GM23338 (cell line): ENCODE measurements around the gene POU5F1. TPM values are rescaled to one million over a fixed set of nuclear protein-coding genes. Genes with fewer than 3 reads are reported as not detected.
A peak's percentile ranks its signal among the peaks of the same experiment; 100 is the strongest.

Experiments
- ATAC-seq: fragments of 200-7000 bp; cut with Tn5 transposase; 3 replicates; pipeline ENCODE4 v1.9.1; 2020
- DNase-seq: peaks from one replicate; pipeline ENCODE4 v3.0.0-alpha.2; 2015; ENCODE audit warnings: low spot score
- H2AFZ ChIP-seq: fragments of 200-600 bp; sonication (generic); 2 replicates; pipeline ENCODE4 v1.8.0; 2016; ENCODE audit warnings: antibody characterized with exemption, mild to moderate bottlenecking, moderate library complexity
- H3F3A ChIP-seq: fragments of 200-600 bp; sonication (generic); replicated peaks from 2 replicates; pipeline ENCODE4 v1.8.0; 2017; ENCODE audit warnings: antibody characterized with exemption, mixed run types, low read depth
- H3K27ac ChIP-seq: fragments of 200-600 bp; sonication (generic); 2 replicates; pipeline ENCODE4 v1.6.1; 2016; ENCODE audit warnings: low read depth
- H3K27me3 ChIP-seq: fragments of 200-600 bp; sonication (generic); 2 replicates; pipeline ENCODE4 v1.8.0; 2016; ENCODE audit warnings: mild to moderate bottlenecking, mixed run types, moderate library complexity; ENCODE audit not compliant: insufficient read depth
- H3K36me3 ChIP-seq: fragments of 200-600 bp; sonication (generic); 2 replicates; pipeline ENCODE4 v1.8.0; 2016; ENCODE audit warnings: mild to moderate bottlenecking; ENCODE audit not compliant: insufficient read depth
- H3K4me1 ChIP-seq: fragments of 200-600 bp; sonication (generic); 2 replicates; pipeline ENCODE4 v1.8.0; 2016; ENCODE audit warnings: mild to moderate bottlenecking, moderate library complexity; ENCODE audit not compliant: insufficient read depth
- H3K4me2 ChIP-seq: fragments of 200-600 bp; sonication (generic); 2 replicates; pipeline ENCODE4 v1.7.1; 2017; ENCODE audit warnings: mixed run types
- H3K4me3 ChIP-seq: fragments of 200-600 bp; sonication (generic); 2 replicates; pipeline ENCODE4 v1.6.1; 2016; ENCODE audit warnings: mixed run types
- H3K79me2 ChIP-seq: fragments of 200-600 bp; sonication (generic); replicated peaks from 2 replicates; pipeline ENCODE4 v1.8.0; 2017; ENCODE audit warnings: mild to moderate bottlenecking; ENCODE audit not compliant: insufficient read depth
- H3K9me2 ChIP-seq: fragments of 200-600 bp; sonication (generic); 2 replicates; pipeline ENCODE4 v1.8.0; 2017; ENCODE audit not compliant: insufficient read depth
- H4K20me1 ChIP-seq: fragments of 200-600 bp; sonication (generic); replicated peaks from 2 replicates; pipeline ENCODE4 v1.8.0; 2017; ENCODE audit warnings: mild to moderate bottlenecking; ENCODE audit not compliant: insufficient read depth
- H3K27ac Mint-ChIP-seq: 2 replicates; pipeline ENCODE4 v1.8.0; 2020; ENCODE audit warnings: inconsistent platforms, mild to moderate bottlenecking, moderate library complexity, mixed read lengths
- H3K27me3 Mint-ChIP-seq: 3 replicates; pipeline ENCODE4 v1.8.0; 2022; ENCODE audit warnings: low read depth, mild to moderate bottlenecking, moderate library complexity, mixed read lengths, inconsistent platforms; ENCODE audit not compliant: insufficient read depth, poor library complexity
- H3K36me3 Mint-ChIP-seq: 3 replicates; pipeline ENCODE4 v1.8.0; 2021; ENCODE audit warnings: low read depth, mild to moderate bottlenecking, inconsistent platforms, moderate library complexity, mixed read lengths
- H3K4me1 Mint-ChIP-seq: 3 replicates; pipeline ENCODE4 v1.8.0; 2020; ENCODE audit warnings: mild to moderate bottlenecking, inconsistent platforms, mixed read lengths
- H3K4me3 Mint-ChIP-seq: 3 replicates; pipeline ENCODE4 v1.8.0; 2021; ENCODE audit warnings: moderate library complexity, mild to moderate bottlenecking, inconsistent platforms, mixed read lengths
- H3K9me3 Mint-ChIP-seq: 3 replicates; pipeline ENCODE4 v1.8.0; 2020; ENCODE audit warnings: moderate library complexity, mild to moderate bottlenecking, inconsistent platforms, mixed read lengths
- CREB1 ChIP-seq: fragments of 250-450 bp; sonication (Bioruptor Pico); IDR thresholded peaks from 2 replicates; pipeline ENCODE4 v1.5.0; 2020; ENCODE audit warnings: low read depth, mild to moderate bottlenecking, moderate library complexity
- EZH2 ChIP-seq: fragments of 200-600 bp; sonication (generic); IDR thresholded peaks from one replicate; pipeline ENCODE4 v1.8.0; 2017; ENCODE audit warnings: antibody characterized with exemption, mild to moderate bottlenecking, low read depth; ENCODE audit not compliant: unreplicated experiment
- NANOG ChIP-seq: IDR thresholded peaks from 2 replicates; pipeline ENCODE4 v1.6.1; 2016; ENCODE audit warnings: antibody characterized with exemption, borderline replicate concordance
- POLR2AphosphoS5 ChIP-seq: IDR thresholded peaks from 2 replicates; pipeline ENCODE4 v1.6.1; 2016; ENCODE audit warnings: antibody characterized with exemption, low read depth
- ZNF114 ChIP-seq: fragments of 250-450 bp; sonication (Bioruptor Pico); IDR thresholded peaks from 2 replicates; pipeline ENCODE4 v1.5.0; 2020; ENCODE audit warnings: mild to moderate bottlenecking, moderate library complexity
- ZNF331 ChIP-seq: fragments of 250-450 bp; sonication (Bioruptor Pico); IDR thresholded peaks from 2 replicates; pipeline ENCODE4 v1.5.0; 2020; ENCODE audit warnings: low read depth, mild to moderate bottlenecking, moderate library complexity
- polyA plus RNA-seq: library from polyadenylated mRNA; unstranded; fragments of >200 nt; fragmentation: Nextera tagmentation; extraction: Ambion mirVana; gene quantifications from 2 replicates; pipeline ENCODE4 v1.2.1, GENCODE V29; 2016
- total RNA-seq: library from RNA; depleted of rRNA; stranded (reverse); fragments of >200 nt; shearing (Covaris generic); gene quantifications from 2 replicates; pipeline ENCODE4 v1.2.3, GENCODE V29; 2014
- TF ChIP-seq, protein P1 (sequence below): fragments of 250-450 bp; sonication (Bioruptor Pico); IDR thresholded peaks from 2 replicates; pipeline ENCODE4 v1.5.0; 2020; ENCODE audit warnings: mild to moderate bottlenecking, moderate library complexity
- TF ChIP-seq, protein P2 (sequence below): IDR thresholded peaks from 2 replicates; pipeline ENCODE4 v1.6.1; 2016; ENCODE audit warnings: antibody characterized with exemption
- TF ChIP-seq, protein P3 (sequence below): IDR thresholded peaks from one replicate; pipeline ENCODE4 v1.6.1; 2018; ENCODE audit warnings: antibody characterized with exemption; ENCODE audit not compliant: unreplicated experiment

POU5F1 gene
- total and polyA plus RNA-seq, 2 experiments from 2014 or later: 1,839 to 3,419 TPM

DNA sequence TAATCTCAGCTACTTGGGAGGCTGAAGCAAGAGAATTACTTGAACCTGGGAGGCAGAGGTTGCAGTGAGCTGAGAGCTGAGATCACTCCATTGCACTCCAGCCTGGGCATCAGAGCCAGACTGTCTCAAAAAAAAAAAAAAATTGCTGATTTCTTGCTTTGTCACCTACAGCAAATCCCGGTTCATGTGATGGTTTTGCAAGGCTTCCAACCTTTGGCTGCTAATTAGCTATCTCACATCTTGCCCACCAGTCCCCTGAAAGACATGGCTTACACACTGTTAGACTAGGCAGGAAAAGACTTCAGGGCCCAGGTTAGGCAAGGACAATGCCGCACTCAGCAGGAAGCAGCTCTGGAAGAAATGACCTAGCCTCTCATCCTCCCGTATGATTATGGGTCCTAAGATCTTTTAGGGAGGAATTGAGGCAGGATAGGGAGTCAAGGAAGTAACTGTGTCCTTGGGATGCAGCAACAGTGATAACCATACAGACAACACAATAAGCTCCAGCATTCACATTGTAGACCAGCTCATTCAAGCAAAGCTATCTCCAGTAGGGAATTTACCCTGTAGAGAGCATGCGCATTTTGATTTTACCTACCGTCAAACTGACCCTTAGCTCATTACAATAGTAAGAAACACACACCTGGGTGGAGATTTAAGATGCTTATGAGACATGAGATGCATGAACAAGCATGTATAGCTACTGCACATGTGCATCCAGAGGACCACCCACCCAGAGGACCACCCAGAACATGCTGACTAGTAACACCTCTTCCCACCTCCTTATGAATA lies 40.5 kb upstream of the POU5F1 start (continued):
- TF ChIP-seq, protein P1, sequence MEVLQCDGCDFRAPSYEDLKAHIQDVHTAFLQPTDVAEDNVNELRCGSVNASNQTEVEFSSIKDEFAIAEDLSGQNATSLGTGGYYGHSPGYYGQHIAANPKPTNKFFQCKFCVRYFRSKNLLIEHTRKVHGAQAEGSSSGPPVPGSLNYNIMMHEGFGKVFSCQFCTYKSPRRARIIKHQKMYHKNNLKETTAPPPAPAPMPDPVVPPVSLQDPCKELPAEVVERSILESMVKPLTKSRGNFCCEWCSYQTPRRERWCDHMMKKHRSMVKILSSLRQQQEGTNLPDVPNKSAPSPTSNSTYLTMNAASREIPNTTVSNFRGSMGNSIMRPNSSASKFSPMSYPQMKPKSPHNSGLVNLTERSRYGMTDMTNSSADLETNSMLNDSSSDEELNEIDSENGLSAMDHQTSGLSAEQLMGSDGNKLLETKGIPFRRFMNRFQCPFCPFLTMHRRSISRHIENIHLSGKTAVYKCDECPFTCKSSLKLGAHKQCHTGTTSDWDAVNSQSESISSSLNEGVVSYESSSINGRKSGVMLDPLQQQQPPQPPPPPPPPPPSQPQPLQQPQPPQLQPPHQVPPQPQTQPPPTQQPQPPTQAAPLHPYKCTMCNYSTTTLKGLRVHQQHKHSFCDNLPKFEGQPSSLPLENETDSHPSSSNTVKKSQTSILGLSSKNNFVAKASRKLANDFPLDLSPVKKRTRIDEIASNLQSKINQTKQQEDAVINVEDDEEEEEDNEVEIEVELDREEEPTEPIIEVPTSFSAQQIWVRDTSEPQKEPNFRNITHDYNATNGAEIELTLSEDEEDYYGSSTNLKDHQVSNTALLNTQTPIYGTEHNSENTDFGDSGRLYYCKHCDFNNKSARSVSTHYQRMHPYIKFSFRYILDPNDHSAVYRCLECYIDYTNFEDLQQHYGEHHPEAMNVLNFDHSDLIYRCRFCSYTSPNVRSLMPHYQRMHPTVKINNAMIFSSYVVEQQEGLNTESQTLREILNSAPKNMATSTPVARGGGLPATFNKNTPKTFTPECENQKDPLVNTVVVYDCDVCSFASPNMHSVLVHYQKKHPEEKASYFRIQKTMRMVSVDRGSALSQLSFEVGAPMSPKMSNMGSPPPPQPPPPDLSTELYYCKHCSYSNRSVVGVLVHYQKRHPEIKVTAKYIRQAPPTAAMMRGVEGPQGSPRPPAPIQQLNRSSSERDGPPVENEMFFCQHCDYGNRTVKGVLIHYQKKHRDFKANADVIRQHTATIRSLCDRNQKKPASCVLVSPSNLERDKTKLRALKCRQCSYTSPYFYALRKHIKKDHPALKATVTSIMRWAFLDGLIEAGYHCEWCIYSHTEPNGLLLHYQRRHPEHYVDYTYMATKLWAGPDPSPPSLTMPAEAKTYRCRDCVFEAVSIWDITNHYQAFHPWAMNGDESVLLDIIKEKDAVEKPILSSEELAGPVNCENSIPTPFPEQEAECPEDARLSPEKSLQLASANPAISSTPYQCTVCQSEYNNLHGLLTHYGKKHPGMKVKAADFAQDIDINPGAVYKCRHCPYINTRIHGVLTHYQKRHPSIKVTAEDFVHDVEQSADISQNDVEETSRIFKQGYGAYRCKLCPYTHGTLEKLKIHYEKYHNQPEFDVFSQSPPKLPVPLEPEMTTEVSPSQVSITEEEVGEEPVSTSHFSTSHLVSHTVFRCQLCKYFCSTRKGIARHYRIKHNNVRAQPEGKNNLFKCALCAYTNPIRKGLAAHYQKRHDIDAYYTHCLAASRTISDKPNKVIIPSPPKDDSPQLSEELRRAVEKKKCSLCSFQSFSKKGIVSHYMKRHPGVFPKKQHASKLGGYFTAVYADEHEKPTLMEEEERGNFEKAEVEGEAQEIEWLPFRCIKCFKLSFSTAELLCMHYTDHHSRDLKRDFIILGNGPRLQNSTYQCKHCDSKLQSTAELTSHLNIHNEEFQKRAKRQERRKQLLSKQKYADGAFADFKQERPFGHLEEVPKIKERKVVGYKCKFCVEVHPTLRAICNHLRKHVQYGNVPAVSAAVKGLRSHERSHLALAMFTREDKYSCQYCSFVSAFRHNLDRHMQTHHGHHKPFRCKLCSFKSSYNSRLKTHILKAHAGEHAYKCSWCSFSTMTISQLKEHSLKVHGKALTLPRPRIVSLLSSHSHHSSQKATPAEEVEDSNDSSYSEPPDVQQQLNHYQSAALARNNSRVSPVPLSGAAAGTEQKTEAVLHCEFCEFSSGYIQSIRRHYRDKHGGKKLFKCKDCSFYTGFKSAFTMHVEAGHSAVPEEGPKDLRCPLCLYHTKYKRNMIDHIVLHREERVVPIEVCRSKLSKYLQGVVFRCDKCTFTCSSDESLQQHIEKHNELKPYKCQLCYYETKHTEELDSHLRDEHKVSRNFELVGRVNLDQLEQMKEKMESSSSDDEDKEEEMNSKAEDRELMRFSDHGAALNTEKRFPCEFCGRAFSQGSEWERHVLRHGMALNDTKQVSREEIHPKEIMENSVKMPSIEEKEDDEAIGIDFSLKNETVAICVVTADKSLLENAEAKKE (CRISPR knock-in tag): no peak

DNA sequence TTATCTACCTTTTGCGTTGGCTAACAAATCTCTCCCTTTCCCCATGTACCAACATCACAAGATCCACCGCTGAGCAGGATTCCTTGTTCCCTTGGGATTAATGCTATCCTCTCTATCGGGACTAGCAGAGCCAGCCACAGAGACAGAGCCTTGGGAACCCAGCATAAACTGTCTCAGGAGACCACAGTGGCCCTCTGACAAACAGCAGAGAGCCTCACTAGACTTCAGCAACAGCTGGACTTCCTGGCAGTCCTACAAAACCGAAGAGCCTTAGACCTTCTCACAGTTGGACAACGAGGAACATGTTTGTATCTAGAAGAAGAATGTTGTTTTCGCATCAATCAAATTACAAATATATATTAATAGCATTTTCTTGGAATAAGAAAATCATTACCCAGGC lies 39.6 kb upstream of the POU5F1 start:
- Histone ChIP-seq H4K20me1 (no peaks in the 10 kb centered on the region), H3K4me1 (peaks cover 18% of the 10 kb centered on the region), H2AFZ (0 out of 2 replicates have a peak overlapping the region, but pooled peaks have one; percentile 52), H3K4me2 (peak overlapping the region; percentile 52), H3K36me3 (no peaks in the 10 kb centered on the region), H3K27me3 (no peaks in the 10 kb centered on the region), H3F3A (no peaks in the 10 kb centered on the region), H3K9me2 (no peaks in the 10 kb centered on the region), H3K27ac (no peak overlapping the region), H3K79me2 (no peaks in the 10 kb centered on the region), H3K4me3 (no peak overlapping the region)
- H3K9me3 Mint-ChIP-seq: peaks cover 3% of the 10 kb centered on the region; the same call in 2 of the 3 replicates
- no peak overlapping the region for H3K4me3 Mint-ChIP-seq
- H3K4me1 Mint-ChIP-seq: peaks cover 17% of the 10 kb centered on the region
- no peak for TF ChIP-seq ZNF114 (CRISPR knock-in tag)
- H3K27ac Mint-ChIP-seq: no peak overlapping the region
- H3K36me3 Mint-ChIP-seq: no peaks in the 10 kb centered on the region
- peak; percentile 42; the same call in 2 of the 3 replicates for ATAC-seq
- H3K27me3 Mint-ChIP-seq: no peaks in the 10 kb centered on the region
- DNase-seq: no peak

DNA sequence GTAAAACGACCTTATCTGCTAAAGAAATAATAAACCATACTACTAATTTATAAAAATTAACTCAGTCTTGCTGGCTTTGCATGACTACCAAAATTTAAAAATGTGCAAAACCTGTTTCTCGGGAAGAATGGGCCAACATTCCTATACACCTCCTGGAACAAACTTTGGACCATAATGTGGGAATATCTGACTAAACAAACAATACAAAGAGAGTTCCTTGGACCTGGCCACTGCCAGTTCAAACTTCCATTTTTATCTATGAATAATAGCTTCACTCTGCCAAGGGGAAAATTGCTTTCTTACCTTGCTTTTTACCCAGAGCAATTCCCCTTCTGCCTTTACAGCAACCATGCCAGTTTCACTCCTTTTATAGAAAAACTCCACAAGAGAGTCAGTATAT lies 38.7 kb upstream of the POU5F1 start:
- no peaks in the 10 kb centered on the region for H3F3A ChIP-seq
- no peaks in the 10 kb centered on the region for H3K79me2 ChIP-seq
- peaks cover 18% of the 10 kb centered on the region for H3K4me1 ChIP-seq
- H2AFZ ChIP-seq: no peak overlapping the region
- no peaks in the 10 kb centered on the region for H3K36me3 ChIP-seq
- ATAC-seq (no peak), DNase-seq (no peak)
- H3K4me2 ChIP-seq: no peak overlapping the region
- H3K36me3 Mint-ChIP-seq: no peaks in the 10 kb centered on the region
- no peak overlapping the region for H3K4me3 Mint-ChIP-seq
- no peak overlapping the region for H3K27ac ChIP-seq
- H3K27ac Mint-ChIP-seq: no peak overlapping the region
- no peaks in the 10 kb centered on the region for H3K27me3 Mint-ChIP-seq
- H3K27me3 ChIP-seq: no peaks in the 10 kb centered on the region
- H3K4me3 ChIP-seq: no peak overlapping the region
- H3K4me1 Mint-ChIP-seq: peaks cover 18% of the 10 kb centered on the region
- H3K9me2 ChIP-seq: no peaks in the 10 kb centered on the region; the same call in 1 of the 2 replicates
- H3K9me3 Mint-ChIP-seq: no peaks in the 10 kb centered on the region
- no peaks in the 10 kb centered on the region for H4K20me1 ChIP-seq
- TF ChIP-seq, protein P2, sequence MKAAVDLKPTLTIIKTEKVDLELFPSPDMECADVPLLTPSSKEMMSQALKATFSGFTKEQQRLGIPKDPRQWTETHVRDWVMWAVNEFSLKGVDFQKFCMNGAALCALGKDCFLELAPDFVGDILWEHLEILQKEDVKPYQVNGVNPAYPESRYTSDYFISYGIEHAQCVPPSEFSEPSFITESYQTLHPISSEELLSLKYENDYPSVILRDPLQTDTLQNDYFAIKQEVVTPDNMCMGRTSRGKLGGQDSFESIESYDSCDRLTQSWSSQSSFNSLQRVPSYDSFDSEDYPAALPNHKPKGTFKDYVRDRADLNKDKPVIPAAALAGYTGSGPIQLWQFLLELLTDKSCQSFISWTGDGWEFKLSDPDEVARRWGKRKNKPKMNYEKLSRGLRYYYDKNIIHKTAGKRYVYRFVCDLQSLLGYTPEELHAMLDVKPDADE: no peak
- TF ChIP-seq ZNF331 (CRISPR knock-in tag) (no peak), POLR2AphosphoS5 (no peak), CREB1 (no peak), NANOG (no peak), EZH2 (no peak)
- TF ChIP-seq, protein P3, sequence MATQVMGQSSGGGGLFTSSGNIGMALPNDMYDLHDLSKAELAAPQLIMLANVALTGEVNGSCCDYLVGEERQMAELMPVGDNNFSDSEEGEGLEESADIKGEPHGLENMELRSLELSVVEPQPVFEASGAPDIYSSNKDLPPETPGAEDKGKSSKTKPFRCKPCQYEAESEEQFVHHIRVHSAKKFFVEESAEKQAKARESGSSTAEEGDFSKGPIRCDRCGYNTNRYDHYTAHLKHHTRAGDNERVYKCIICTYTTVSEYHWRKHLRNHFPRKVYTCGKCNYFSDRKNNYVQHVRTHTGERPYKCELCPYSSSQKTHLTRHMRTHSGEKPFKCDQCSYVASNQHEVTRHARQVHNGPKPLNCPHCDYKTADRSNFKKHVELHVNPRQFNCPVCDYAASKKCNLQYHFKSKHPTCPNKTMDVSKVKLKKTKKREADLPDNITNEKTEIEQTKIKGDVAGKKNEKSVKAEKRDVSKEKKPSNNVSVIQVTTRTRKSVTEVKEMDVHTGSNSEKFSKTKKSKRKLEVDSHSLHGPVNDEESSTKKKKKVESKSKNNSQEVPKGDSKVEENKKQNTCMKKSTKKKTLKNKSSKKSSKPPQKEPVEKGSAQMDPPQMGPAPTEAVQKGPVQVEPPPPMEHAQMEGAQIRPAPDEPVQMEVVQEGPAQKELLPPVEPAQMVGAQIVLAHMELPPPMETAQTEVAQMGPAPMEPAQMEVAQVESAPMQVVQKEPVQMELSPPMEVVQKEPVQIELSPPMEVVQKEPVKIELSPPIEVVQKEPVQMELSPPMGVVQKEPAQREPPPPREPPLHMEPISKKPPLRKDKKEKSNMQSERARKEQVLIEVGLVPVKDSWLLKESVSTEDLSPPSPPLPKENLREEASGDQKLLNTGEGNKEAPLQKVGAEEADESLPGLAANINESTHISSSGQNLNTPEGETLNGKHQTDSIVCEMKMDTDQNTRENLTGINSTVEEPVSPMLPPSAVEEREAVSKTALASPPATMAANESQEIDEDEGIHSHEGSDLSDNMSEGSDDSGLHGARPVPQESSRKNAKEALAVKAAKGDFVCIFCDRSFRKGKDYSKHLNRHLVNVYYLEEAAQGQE: no peak
